AG04449 (cell line): Measurements from ENCODE around the gene CRY2.

ENCODE experiments used
- CTCF ChIA-PET: fragments of 350-600 bp; formaldehyde crosslinking; extraction: SDS; loops from one replicate; lab custom pipeline; 2021; ENCODE audit warnings: antibody characterized with exemption; lab: Yijun Ruan, JAX
- POLR2A ChIA-PET: fragments of 400-600, 350-600 bp; formaldehyde crosslinking; extraction: SDS; loops from one replicate; lab custom pipeline; 2020; ENCODE audit warnings: antibody characterized with exemption, inconsistent platforms; lab: Yijun Ruan, JAX
- DNase-seq: peaks from one replicate; pipeline ENCODE4 v3.0.0-alpha.2; 2010; ENCODE audit warnings: low read depth, low spot score
- H3K4me3 ChIP-seq: 2 replicates; pipeline ENCODE4 v1.5.1; 2011; ENCODE audit warnings: low read depth, mild to moderate bottlenecking, control low read depth, low read length
- CTCF ChIP-seq: IDR thresholded peaks from one replicate; pipeline ENCODE4 v1.5.1; 2011; ENCODE audit warnings: mild to moderate bottlenecking, moderate library complexity, low read length, control low read depth, inconsistent platforms; ENCODE audit not compliant: insufficient read depth; ENCODE audit errors: missing control alignments

The CRY2 gene

GRCh38 chr11:45850446-45850845, 3.2 kb downstream of the CRY2 start:
- no peak overlapping the region for H3K4me3 ChIP-seq
- DNase-seq: no peak
- no peak for TF ChIP-seq CTCF
- ChIA-PET POLR2A (no interaction called here), CTCF (interaction anchor here (0.6 to 2.7 kb wide), 4 partner anchors 8 to 46 kb away, joined by 3 to 14 read pairs (median 3); no protein-coding TSS in a partner anchor)

- no peak for TF ChIP-seq CTCF
- H3K4me3 ChIP-seq: no peak overlapping the region
- ChIA-PET POLR2A (no interaction called here), CTCF (interaction anchor here (1.0 to 2.7 kb wide), 3 partner anchors 9 to 47 kb away, joined by 3 to 14 read pairs (median 5); no protein-coding TSS in a partner anchor)
- no peak for DNase-seq
Measured at GRCh38 chr11:45851228-45851627, 4.0 kb downstream of the CRY2 start.

- no peak for DNase-seq
- CTCF ChIA-PET: interaction anchor here (1.0 to 2.7 kb wide), 2 partner anchors 10 to 20 kb away, joined by 5 to 14 read pairs; no protein-coding TSS in a partner anchor
- no peak for TF ChIP-seq CTCF
- POLR2A ChIA-PET: no interaction called here
- H3K4me3 ChIP-seq: no peak overlapping the region
Measured at GRCh38 chr11:45852018-45852711, 4.9 kb downstream of the CRY2 start.

GRCh38 chr11:45852712-45853101, 5.4 kb downstream of the CRY2 start:
- CTCF ChIA-PET: interaction anchor here (2.7 kb wide), 1 partner anchor 11 kb away, joined by 14 read pairs; no protein-coding TSS in a partner anchor
- no peak overlapping the region for H3K4me3 ChIP-seq
- POLR2A ChIA-PET: no interaction called here
- TF ChIP-seq CTCF: no peak
- DNase-seq: no peak

GRCh38 chr11:45853332-45854219, 6.3 kb downstream of the CRY2 start:
- no peak for DNase-seq
- ChIA-PET POLR2A (no interaction called here), CTCF (interaction anchor here (0.6 kb wide), 1 partner anchor 9 kb away, joined by 3 read pairs; no protein-coding TSS in a partner anchor)
- no peak for TF ChIP-seq CTCF
- no peak overlapping the region for H3K4me3 ChIP-seq
